Mucosa of stomach (tissue), 1 donor: ENCODE results near the gene COQ2.
"Not testable (repeated sequence)": the region's sequence is repeated elsewhere in the genome, so short reads cannot be mapped to it uniquely, and the experiment has no call there.

Experiments
- H3K27me3 ChIP-seq: one replicate; pipeline ENCODE4 v1.7.0; 2013; ENCODE audit warnings: mild to moderate bottlenecking, low read length; ENCODE audit not compliant: control insufficient read depth, insufficient read depth
- H3K36me3 ChIP-seq: one replicate; pipeline ENCODE4 v1.7.0; 2013; ENCODE audit warnings: low read length; ENCODE audit not compliant: control insufficient read depth, insufficient read depth
- H3K4me1 ChIP-seq: one replicate; pipeline ENCODE4 v1.7.0; 2013; ENCODE audit warnings: mild to moderate bottlenecking, low read length; ENCODE audit not compliant: control insufficient read depth, insufficient read depth
- H3K4me3 ChIP-seq: one replicate; pipeline ENCODE4 v1.7.0; 2013; ENCODE audit warnings: low read length
- H3K9ac ChIP-seq: one replicate; pipeline ENCODE4 v1.7.0; 2013; ENCODE audit warnings: mild to moderate bottlenecking, low read length, moderate library complexity
- H3K9me3 ChIP-seq: one replicate; pipeline ENCODE4 v1.7.0; 2013; ENCODE audit warnings: mild to moderate bottlenecking, low read length, moderate library complexity; ENCODE audit not compliant: control insufficient read depth
- donor health status: Pancreatic carcinoma.

COQ2 gene

GRCh38 chr4:83237591-83237990 is 47.0 kb downstream of the COQ2 start:
- no peaks in the 10 kb centered on the region for H3K27me3 ChIP-seq
- H3K9me3 ChIP-seq: no peaks in the 10 kb centered on the region
- no peak overlapping the region for H3K9ac ChIP-seq
- no peaks in the 10 kb centered on the region for H3K36me3 ChIP-seq
- no peak overlapping the region for H3K4me3 ChIP-seq
- peaks cover 10% of the 10 kb centered on the region for H3K4me1 ChIP-seq

DNA sequence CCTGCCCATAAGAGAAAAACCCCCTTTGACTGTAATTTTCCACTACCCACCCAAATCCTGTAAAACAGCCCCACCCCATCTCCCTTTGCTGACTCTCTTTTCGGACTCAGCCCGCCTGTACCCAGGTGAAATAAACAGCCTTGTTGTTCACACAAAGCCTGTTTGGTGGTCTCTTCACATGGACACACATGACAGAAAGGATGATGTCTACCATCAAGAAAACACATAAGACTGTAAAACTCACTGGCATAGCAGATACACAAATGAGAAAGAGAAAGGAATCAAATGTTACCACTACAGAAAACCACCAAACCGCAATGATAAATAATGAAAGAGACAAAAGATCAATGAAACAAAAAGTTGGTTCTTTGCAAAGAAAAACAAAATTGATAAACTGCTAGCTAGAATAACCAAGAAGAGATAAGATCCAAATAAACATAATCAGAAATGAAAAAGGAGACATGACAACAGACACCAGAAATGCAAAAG is 48.9 kb downstream of the COQ2 start:
- not testable (repeated sequence) for H3K9me3 ChIP-seq, H3K9ac ChIP-seq, H3K36me3 ChIP-seq, H3K4me3 ChIP-seq, H3K27me3 ChIP-seq
- peaks cover 10% of the 10 kb centered on the region for H3K4me1 ChIP-seq

DNA sequence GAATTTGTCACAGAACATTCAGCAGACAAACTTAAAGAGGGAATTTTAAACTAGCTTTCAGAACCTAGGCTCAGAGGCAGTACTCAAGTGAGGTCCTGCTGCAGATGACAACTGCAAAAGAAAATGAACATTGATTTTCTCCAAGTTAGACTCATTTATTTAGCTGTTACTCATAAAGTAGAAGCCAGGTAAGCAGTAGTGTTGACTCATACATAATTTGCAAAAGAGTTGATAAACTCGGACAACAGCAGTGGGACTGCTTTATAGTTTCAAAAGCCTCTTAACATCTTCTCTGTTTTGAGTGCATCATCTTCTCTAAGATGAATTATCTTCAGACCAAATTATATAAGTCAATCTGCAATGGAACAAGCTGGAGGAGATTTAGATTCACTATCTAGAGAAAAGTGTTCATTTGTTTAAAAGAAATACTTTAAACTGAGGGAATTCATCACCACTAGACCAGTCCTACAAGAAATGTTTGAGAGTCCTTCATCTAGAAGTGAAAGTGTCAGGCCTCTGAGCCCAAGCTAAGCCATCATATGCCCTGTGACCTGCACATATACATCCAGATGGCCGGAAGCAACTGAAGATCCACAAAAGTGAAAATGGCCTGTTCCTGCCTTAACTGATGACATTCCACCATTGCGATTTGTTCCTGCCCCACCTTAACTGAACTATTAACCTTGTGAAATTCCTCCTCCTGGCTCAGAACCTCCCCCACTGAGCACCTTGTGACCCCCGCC is 49.5 kb downstream of the COQ2 start:
- H3K4me3 ChIP-seq: no peak overlapping the region
- H3K9ac ChIP-seq: no peak overlapping the region
- H3K27me3 ChIP-seq: no peaks in the 10 kb centered on the region
- no peaks in the 10 kb centered on the region for H3K9me3 ChIP-seq
- peaks cover 10% of the 10 kb centered on the region for H3K4me1 ChIP-seq
- H3K36me3 ChIP-seq: no peaks in the 10 kb centered on the region

DNA sequence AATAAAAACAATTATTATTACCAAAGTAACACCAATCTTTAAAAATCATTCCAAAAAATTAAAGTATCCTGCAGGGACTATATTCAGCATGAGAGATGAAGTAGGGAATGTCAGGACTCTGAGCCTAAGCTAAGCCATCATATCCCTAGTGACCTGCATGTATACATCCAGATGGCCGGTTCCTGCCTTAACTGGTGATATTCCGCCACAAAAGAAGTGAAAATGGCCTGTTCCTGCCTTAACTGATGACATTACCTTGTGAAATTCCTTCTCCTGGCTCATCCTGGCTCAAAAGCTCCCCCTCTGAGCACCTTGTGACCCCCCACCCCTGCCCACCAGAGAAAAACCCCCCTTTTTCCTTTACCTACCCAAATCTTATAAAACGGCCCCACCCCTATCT is 50.2 kb downstream of the COQ2 start:
- not testable (repeated sequence) for H3K9ac ChIP-seq, H3K4me3 ChIP-seq, H3K9me3 ChIP-seq, H3K36me3 ChIP-seq, H3K27me3 ChIP-seq
- peaks cover 10% of the 10 kb centered on the region for H3K4me1 ChIP-seq

DNA sequence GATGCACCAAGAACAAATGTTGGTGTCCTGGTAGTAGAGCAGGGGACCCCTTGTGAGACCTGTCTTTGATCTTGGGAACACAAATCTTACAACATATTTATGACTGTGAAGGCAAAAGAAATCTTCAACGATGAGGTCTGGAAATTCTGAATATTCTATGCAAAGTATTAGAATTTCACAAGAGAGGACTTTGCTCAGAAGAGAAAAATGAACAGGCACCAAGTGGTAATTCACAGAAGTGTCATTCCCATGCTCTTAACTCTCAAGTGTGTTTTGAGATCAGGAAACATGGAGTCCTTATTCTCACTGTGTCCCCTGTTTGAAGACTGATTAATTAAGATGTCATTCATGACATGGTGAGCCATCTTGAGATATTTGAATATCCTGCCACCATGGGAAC is 52.5 kb downstream of the COQ2 start:
- no peaks in the 10 kb centered on the region for H3K9me3 ChIP-seq
- H3K4me3 ChIP-seq: no peak overlapping the region
- no peaks in the 10 kb centered on the region for H3K36me3 ChIP-seq
- no peak overlapping the region for H3K9ac ChIP-seq
- no peaks in the 10 kb centered on the region for H3K27me3 ChIP-seq
- peaks cover 6% of the 10 kb centered on the region for H3K4me1 ChIP-seq

- H3K9ac ChIP-seq: no peak overlapping the region
- no peaks in the 10 kb centered on the region for H3K27me3 ChIP-seq
- H3K9me3 ChIP-seq: no peaks in the 10 kb centered on the region
- peaks cover 6% of the 10 kb centered on the region for H3K4me1 ChIP-seq
- H3K36me3 ChIP-seq: no peaks in the 10 kb centered on the region
- no peak overlapping the region for H3K4me3 ChIP-seq
Observed at GRCh38 chr4:83231620-83232076, 53.0 kb downstream of the COQ2 start.

DNA sequence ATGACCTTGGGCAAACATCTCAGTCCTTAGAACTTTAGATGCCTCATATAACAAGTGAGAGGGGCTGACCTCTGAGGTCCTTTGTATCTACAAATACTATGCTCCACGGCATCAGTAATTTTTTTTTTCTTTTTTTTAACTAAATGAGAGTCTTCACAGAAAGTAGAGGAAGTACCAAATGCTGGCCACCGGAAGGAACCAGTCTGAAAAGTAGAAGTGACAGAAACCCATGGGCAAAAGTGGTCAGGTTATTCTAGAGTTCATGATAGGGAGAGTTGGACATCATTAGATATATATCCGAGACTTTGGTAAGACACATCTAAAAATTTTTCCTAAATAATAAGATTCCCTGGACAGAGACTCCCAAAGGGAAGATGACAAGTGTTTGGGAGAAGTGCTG is 53.7 kb downstream of the COQ2 start:
- peaks cover 6% of the 10 kb centered on the region for H3K4me1 ChIP-seq
- H3K9ac ChIP-seq: no peak overlapping the region

DNA sequence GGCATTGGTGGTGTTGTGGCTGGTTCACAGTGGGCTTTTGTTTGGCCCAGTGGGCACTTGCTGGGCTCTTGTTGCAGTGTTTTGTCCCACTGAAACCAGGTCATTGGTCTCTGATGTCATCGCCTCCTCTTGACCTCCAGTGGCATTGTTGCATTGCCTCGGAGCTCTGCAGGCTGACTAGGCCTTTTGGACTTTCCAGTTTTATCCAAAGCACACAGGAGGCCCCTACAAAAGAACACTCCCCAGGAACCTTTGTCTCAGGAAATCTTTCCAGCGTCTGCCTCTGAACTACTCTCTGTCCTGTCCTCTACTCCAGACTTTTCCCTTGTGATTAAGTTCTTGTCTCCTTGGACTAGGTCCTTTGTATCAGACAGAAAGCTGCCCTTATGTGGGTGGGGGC is 54.8 kb downstream of the COQ2 start:
- Histone ChIP-seq H3K4me1 (peaks cover 5% of the 10 kb centered on the region), H3K9ac (no peak overlapping the region), H3K27me3 (no peaks in the 10 kb centered on the region), H3K9me3 (no peaks in the 10 kb centered on the region), H3K4me3 (no peak overlapping the region), H3K36me3 (no peaks in the 10 kb centered on the region)

More for the DNA sequence above, 53.7 kb downstream of the COQ2 start:
- no peaks in the 10 kb centered on the region for H3K9me3 ChIP-seq
- no peak overlapping the region for H3K4me3 ChIP-seq
- H3K27me3 ChIP-seq: no peaks in the 10 kb centered on the region
- no peaks in the 10 kb centered on the region for H3K36me3 ChIP-seq

DNA sequence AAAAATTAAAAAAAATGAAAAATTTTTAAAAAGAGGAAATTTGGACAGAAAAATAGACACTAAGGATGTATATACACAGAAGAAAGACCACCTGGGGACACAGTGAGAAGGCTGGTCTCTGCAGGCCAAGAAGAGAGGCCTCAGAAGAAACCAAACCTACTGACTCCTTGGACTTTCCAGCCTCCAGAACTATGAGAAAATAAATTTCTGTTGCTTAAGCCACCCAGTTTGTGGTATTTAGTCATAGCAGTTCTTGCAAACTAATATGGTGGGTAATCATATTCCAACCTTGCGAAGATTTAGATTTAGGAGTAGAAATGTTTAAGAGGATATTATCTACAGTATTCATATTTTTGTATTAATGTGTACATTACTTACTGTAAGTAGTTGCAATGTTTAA is 56.4 kb downstream of the COQ2 start:
- Histone ChIP-seq H3K4me3 (no peak overlapping the region), H3K4me1 (no peaks in the 10 kb centered on the region), H3K9me3 (no peaks in the 10 kb centered on the region), H3K36me3 (no peaks in the 10 kb centered on the region), H3K9ac (no peak overlapping the region), H3K27me3 (no peaks in the 10 kb centered on the region)

- Histone ChIP-seq H3K36me3 (no peaks in the 10 kb centered on the region), H3K4me3 (no peak overlapping the region), H3K4me1 (peaks cover 3% of the 10 kb centered on the region), H3K27me3 (no peaks in the 10 kb centered on the region), H3K9me3 (no peaks in the 10 kb centered on the region), H3K9ac (no peak overlapping the region)
Observed at GRCh38 chr4:83224502-83225197, 59.9 kb downstream of the COQ2 start.

- Histone ChIP-seq H3K4me3 (no peak overlapping the region), H3K27me3 (no peaks in the 10 kb centered on the region), H3K9me3 (no peaks in the 10 kb centered on the region), H3K4me1 (peaks cover 10% of the 10 kb centered on the region), H3K36me3 (no peaks in the 10 kb centered on the region), H3K9ac (no peak overlapping the region)
Observed at GRCh38 chr4:83223781-83224180, 60.8 kb downstream of the COQ2 start.

GRCh38 chr4:83221897-83222441 is 62.6 kb downstream of the COQ2 start:
- H3K9ac ChIP-seq: no peak overlapping the region
- H3K36me3 ChIP-seq: no peaks in the 10 kb centered on the region
- peaks cover 28% of the 10 kb centered on the region for H3K4me1 ChIP-seq
- H3K9me3 ChIP-seq: no peaks in the 10 kb centered on the region
- H3K27me3 ChIP-seq: no peaks in the 10 kb centered on the region
- H3K4me3 ChIP-seq: no peak overlapping the region
